Endothelial cell of umbilical vein (primary cell): ENCODE results near the gene ACER2. TPM values are rescaled to one million over a fixed set of nuclear protein-coding genes. Genes with fewer than 3 reads are reported as not detected.

Experiments used
- BruUV-seq: library from RNA; stranded (reverse); fragments of 400-500 nt; replicated peaks from 2 replicates; lab custom pipeline; 2021; lab: Mats Ljungman, UMichigan
- CTCF ChIA-PET: fragments of 300-600, 350-600 bp; sonication (Branson Sonifier 250); formaldehyde crosslinking; loops from one replicate; lab custom pipeline; 2021; ENCODE audit warnings: antibody characterized with exemption, inconsistent platforms; lab: Charles Lee
- POLR2A ChIA-PET: fragments of 300-600, 350-600 bp; sonication (Branson Sonifier 250); formaldehyde crosslinking; loops from one replicate; lab custom pipeline; 2021; ENCODE audit warnings: antibody characterized with exemption, inconsistent platforms; lab: Charles Lee
- DNase-seq: peaks from one replicate; pipeline ENCODE4 v3.0.0-alpha.2; 2011; ENCODE audit warnings: low read depth, low spot score
- FAIRE-seq: peaks from 2 replicates; lab custom pipeline; 2011; peaks lifted over from hg19 to GRCh38; lab: Jason Lieb, UNC
- H2AFZ ChIP-seq: 2 replicates; pipeline ENCODE4 v1.6.0; 2012; ENCODE audit warnings: low read depth, low read length, control low read depth, inconsistent platforms
- H3K27ac ChIP-seq: 2 replicates; pipeline ENCODE4 v1.5.1; 2011; ENCODE audit warnings: low read depth, mild to moderate bottlenecking, control low read depth, low read length, moderate library complexity; ENCODE audit not compliant: insufficient read depth
- H3K27me3 ChIP-seq, 2 experiments: 2 replicates each; pipeline versions ENCODE4 v1.6.0 to v1.6.1; 2011; ENCODE audit warnings: low read length in 2 of 2, mixed read lengths in 1 of 2; ENCODE audit not compliant: control insufficient read depth in 2 of 2, insufficient read depth in 2 of 2
- H3K36me3 ChIP-seq, 2 experiments: 2 replicates in 1 of 2; 3 replicates in 1 of 2; pipeline ENCODE4 v1.5.1; 2011; ENCODE audit warnings: low read length in 2 of 2, mild to moderate bottlenecking in 1 of 2, moderate library complexity in 1 of 2; ENCODE audit not compliant: control insufficient read depth in 2 of 2, insufficient read depth in 2 of 2; ENCODE audit errors: extremely low read depth in 1 of 2
- H3K4me1 ChIP-seq: 3 replicates; pipeline ENCODE4 v1.5.1; 2011; ENCODE audit warnings: mild to moderate bottlenecking, low read length; ENCODE audit not compliant: control insufficient read depth, insufficient read depth; ENCODE audit errors: extremely low read depth
- H3K4me2 ChIP-seq: 2 replicates; pipeline ENCODE4 v1.6.1; 2011; ENCODE audit warnings: low read length, control low read depth, mixed read lengths; ENCODE audit not compliant: insufficient read depth
- H3K4me3 ChIP-seq, 3 experiments: fragments of 200-600 bp in 1 of 3; sonication (generic), shearing (Covaris generic) in 1 of 3; replicated peaks in 1 of 3; 2 replicates each; pipeline ENCODE4 v1.5.1; 2011 to 2016; ENCODE audit warnings: control low read depth in 3 of 3, low read length in 3 of 3, mild to moderate bottlenecking in 2 of 3, inconsistent platforms in 1 of 3, low read depth in 1 of 3, moderate library complexity in 1 of 3; ENCODE audit not compliant: insufficient read depth in 1 of 3
- H3K79me2 ChIP-seq: 2 replicates; pipeline ENCODE4 v1.6.0; 2012; ENCODE audit warnings: low read length, inconsistent platforms; ENCODE audit not compliant: control insufficient read depth, insufficient read depth
- H3K9ac ChIP-seq: replicated peaks from 2 replicates; pipeline ENCODE3; 2011; ENCODE audit warnings: low read length, control low read depth; ENCODE audit not compliant: insufficient read depth; ENCODE audit errors: extremely low read depth
- H3K9me1 ChIP-seq: replicated peaks from 3 replicates; pipeline ENCODE4 v1.6.0; 2011; ENCODE audit warnings: mild to moderate bottlenecking, low read length; ENCODE audit not compliant: control insufficient read depth, insufficient read depth; ENCODE audit errors: extremely low read depth
- H3K9me3 ChIP-seq: replicated peaks from 2 replicates; pipeline ENCODE4 v1.5.1; 2012; ENCODE audit warnings: low read length, inconsistent platforms; ENCODE audit not compliant: control insufficient read depth, insufficient read depth
- H4K20me1 ChIP-seq: replicated peaks from 2 replicates; pipeline ENCODE3; 2011; ENCODE audit warnings: mild to moderate bottlenecking, low read length; ENCODE audit not compliant: control insufficient read depth, insufficient read depth; ENCODE audit errors: extremely low read depth
- EZH2 ChIP-seq: IDR thresholded peaks from 2 replicates; pipeline ENCODE4 v1.6.1; 2012; ENCODE audit warnings: borderline replicate concordance, low read depth, mild to moderate bottlenecking, moderate library complexity, low read length, inconsistent platforms; ENCODE audit not compliant: severe bottlenecking
- FOS ChIP-seq: IDR thresholded peaks from 2 replicates; pipeline ENCODE4 v1.6.1; 2011; ENCODE audit warnings: mild to moderate bottlenecking, low read length, moderate library complexity, borderline replicate concordance; ENCODE audit not compliant: insufficient read depth
- GATA2 ChIP-seq: IDR thresholded peaks from 2 replicates; pipeline ENCODE4 v1.7.0; 2011; ENCODE audit warnings: low read depth, mild to moderate bottlenecking, moderate library complexity, mixed read lengths, low read length; ENCODE audit not compliant: insufficient read length, insufficient read depth
- JUN ChIP-seq: IDR thresholded peaks from 2 replicates; pipeline ENCODE4 v1.6.1; 2011; ENCODE audit warnings: borderline replicate concordance, low read depth; ENCODE audit not compliant: insufficient read length, insufficient read depth
- MYC ChIP-seq: IDR thresholded peaks from one replicate; pipeline ENCODE4 v1.6.1; 2011; ENCODE audit warnings: mild to moderate bottlenecking, low read depth, low read length
- POLR2A ChIP-seq: IDR thresholded peaks from 2 replicates; pipeline ENCODE4 v1.6.1; 2012; ENCODE audit warnings: low read depth, mild to moderate bottlenecking, control low read depth, low read length
- POLR2AphosphoS5 ChIP-seq: IDR thresholded peaks from 2 replicates; pipeline ENCODE4 v1.6.1; 2012; ENCODE audit warnings: low read depth, mild to moderate bottlenecking, control low read depth, low read length, moderate library complexity; ENCODE audit not compliant: insufficient read depth
- dilution Hi-C: fragments of 300-500 bp; cut with MboI; formaldehyde crosslinking; loops from one replicate; pipeline ENCODE4 v1.15.0; 2019; ENCODE audit warnings: low sequenced_read_pairs; ENCODE audit not compliant: extremely low pct_ligation_motif_present
- intact Hi-C: fragments of 100-400 bp; cut with micrococcal nuclease; formaldehyde crosslinking; loops from one replicate; pipeline ENCODE4 v1.10.0; 2022
- polyA plus RNA-seq, 4 experiments: library from polyadenylated mRNA; depleted of rRNA in 3 of 4; stranded (reverse) in 3 of 4; unstranded in 1 of 4; fragments of >200 nt; gene quantifications; 2 replicates each; pipeline versions ENCODE4 v1.2.1 to v1.2.3, GENCODE V29; 2011 to 2012; ENCODE audit warnings: missing spikeins in 1 of 4
- total RNA-seq: library from RNA; stranded (reverse); gene quantifications from 2 replicates; pipeline ENCODE4 v1.2.3, GENCODE V29; 2021
- TF ChIP-seq, protein P1 (sequence below): IDR thresholded peaks from 2 replicates; pipeline ENCODE4 v1.6.1; 2011; ENCODE audit not compliant: insufficient read depth, insufficient read length
- TF ChIP-seq, protein P2 (sequence below), 2 donors: IDR thresholded peaks; 1 replicate in 1 of 2; 2 replicates in 1 of 2; pipeline ENCODE4 v1.5.1; 2011; ENCODE audit warnings: low read length in 2 of 2, mild to moderate bottlenecking in 2 of 2, moderate library complexity in 2 of 2, control low read depth in 1 of 2, inconsistent platforms in 1 of 2, low read depth in 1 of 2; ENCODE audit not compliant: insufficient read depth in 1 of 2; ENCODE audit errors: extremely low read depth in 1 of 2

The ACER2 gene
- total and polyA plus RNA-seq, 2 donors (not counting 3 experiments of a cell fraction or from before 2014, with no cell fraction given) = 5.2 to 7.3 TPM

DNA sequence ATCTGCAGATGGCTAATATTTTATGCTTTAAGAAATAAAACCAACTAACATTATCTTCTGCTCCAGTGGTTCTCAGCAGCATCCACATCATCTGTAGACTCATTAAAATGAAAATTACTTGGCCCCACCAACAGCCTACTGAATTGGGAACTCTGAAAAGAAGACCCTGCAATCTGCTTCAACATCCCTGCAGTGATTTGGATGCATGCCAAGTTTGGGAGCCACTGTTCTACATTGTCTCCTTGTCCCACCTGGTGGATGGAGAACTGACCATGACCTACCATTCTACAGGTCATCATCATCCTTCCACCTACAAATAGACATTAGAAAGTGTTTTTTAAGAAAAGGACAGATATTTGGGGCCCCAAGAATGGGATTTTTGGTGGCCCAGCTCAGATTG lies 71.1 kb downstream of the ACER2 start:
- POLR2A ChIA-PET = no interaction called here
- Histone ChIP-seq H3K36me3 (no peaks in the 10 kb centered on the region), H3K4me3 (no peak overlapping the region), H4K20me1 (no peaks in the 10 kb centered on the region), H3K4me2 (no peak overlapping the region), H3K79me2 (no peaks in the 10 kb centered on the region), H3K27me3 (peaks cover 2 to 14% of the 10 kb centered on the region in 2 experiments), H3K27ac (no peak overlapping the region), H3K9me1 (no peaks in the 10 kb centered on the region), H3K9me3 (no peaks in the 10 kb centered on the region), H2AFZ (no peak overlapping the region), H3K4me1 (no peaks in the 10 kb centered on the region), H3K9ac (no peak overlapping the region)
- no TSS peak for BruUV-seq
- DNase-seq (no peak), FAIRE-seq (no peak)
- dilution Hi-C loops = no loop called here
- CTCF ChIA-PET = interaction anchor here (1.2 kb wide), 1 partner anchor 15 kb away, joined by 8 read pairs; no protein-coding TSS in a partner anchor
- no peak for TF ChIP-seq JUN
- TF ChIP-seq, protein P1, sequence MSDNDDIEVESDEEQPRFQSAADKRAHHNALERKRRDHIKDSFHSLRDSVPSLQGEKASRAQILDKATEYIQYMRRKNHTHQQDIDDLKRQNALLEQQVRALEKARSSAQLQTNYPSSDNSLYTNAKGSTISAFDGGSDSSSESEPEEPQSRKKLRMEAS = no peak
- no peak for TF ChIP-seq FOS
- intact Hi-C loops = no loop called here

GRCh38 chr9:19480345-19480744 lies 71.5 kb downstream of the ACER2 start:
- no peak overlapping the region for H3K9ac ChIP-seq
- DNase-seq (no peak), FAIRE-seq (no peak)
- intact Hi-C loops (no loop called here), dilution Hi-C loops (no loop called here)
- no peaks in the 10 kb centered on the region for H3K79me2 ChIP-seq
- H3K9me1 ChIP-seq = no peaks in the 10 kb centered on the region
- no peaks in the 10 kb centered on the region for H3K36me3 ChIP-seq
- no peaks in the 10 kb centered on the region for H3K9me3 ChIP-seq
- no peaks in the 10 kb centered on the region for H3K4me1 ChIP-seq
- ChIA-PET POLR2A (no interaction called here), CTCF (interaction anchor here (0.7 to 1.7 kb wide), 2 partner anchors 12 to 15 kb away, joined by 3 to 7 read pairs; no protein-coding TSS in a partner anchor)
- H3K27ac ChIP-seq = no peak overlapping the region
- no peak overlapping the region for H2AFZ ChIP-seq
- H3K4me3 ChIP-seq = no peak overlapping the region
- H3K4me2 ChIP-seq = no peak overlapping the region
- no TSS peak for BruUV-seq
- no peaks in the 10 kb centered on the region for H4K20me1 ChIP-seq
- TF ChIP-seq, protein P1 = no peak
- TF ChIP-seq MYC (no peak), EZH2 (no peak), GATA2 (no peak), POLR2A (no peak), FOS (no peak), JUN (no peak), POLR2AphosphoS5 (no peak)
- TF ChIP-seq, protein P2, sequence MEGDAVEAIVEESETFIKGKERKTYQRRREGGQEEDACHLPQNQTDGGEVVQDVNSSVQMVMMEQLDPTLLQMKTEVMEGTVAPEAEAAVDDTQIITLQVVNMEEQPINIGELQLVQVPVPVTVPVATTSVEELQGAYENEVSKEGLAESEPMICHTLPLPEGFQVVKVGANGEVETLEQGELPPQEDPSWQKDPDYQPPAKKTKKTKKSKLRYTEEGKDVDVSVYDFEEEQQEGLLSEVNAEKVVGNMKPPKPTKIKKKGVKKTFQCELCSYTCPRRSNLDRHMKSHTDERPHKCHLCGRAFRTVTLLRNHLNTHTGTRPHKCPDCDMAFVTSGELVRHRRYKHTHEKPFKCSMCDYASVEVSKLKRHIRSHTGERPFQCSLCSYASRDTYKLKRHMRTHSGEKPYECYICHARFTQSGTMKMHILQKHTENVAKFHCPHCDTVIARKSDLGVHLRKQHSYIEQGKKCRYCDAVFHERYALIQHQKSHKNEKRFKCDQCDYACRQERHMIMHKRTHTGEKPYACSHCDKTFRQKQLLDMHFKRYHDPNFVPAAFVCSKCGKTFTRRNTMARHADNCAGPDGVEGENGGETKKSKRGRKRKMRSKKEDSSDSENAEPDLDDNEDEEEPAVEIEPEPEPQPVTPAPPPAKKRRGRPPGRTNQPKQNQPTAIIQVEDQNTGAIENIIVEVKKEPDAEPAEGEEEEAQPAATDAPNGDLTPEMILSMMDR (IDR thresholded peaks at IDR 0.05; ENCODE audit: extremely low read depth in 1 of 2, insufficient read depth in 1 of 2, low read depth in 1 of 2, low read length in 2 of 2) = no peak
- H3K27me3 ChIP-seq = peaks cover 0 to 17% of the 10 kb centered on the region in 2 experiments
